ENCODE measurements around the gene UGT1A4. TPM values are rescaled to one million over a fixed set of nuclear protein-coding genes. Genes with fewer than 3 reads are reported as not detected.
A peak's percentile ranks its signal among the peaks of the same experiment; 100 is the strongest.

The UGT1A4 gene
- total RNA-seq, 3 donors from 2014 or later = not detected

DNA sequence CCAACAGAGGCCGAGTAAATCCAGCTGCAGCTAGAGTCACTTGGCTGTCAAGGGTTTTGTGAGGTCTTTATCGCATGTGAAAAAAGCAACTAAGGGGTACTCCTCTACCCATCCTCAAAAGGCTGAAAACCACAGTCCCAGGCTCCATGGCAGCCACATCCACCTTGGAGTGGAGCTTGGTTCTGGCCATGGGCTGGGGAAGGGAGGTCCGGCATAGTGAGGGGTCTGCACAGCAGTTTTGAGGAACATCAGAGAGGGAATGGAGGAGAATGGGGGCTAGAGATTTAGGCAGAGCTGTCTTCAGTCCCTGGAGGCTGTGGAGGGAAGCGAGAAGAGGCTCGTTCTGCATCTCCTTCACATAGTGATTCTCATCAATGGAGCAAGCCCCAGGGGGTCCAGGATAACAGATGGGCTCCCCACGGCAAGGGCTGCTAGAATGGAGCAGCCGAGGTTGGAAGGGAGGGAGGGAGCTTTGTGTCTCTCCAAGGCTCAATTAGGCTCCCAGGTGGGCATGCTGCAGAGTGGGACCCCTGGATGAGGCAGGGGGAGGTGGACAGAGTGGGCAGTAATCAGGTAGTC is 80.6 kb downstream of the UGT1A4 start:
- no peak for DNase-seq
- Mint-ChIP-seq H3K9me3 (peaks cover 4% of the 10 kb centered on the region), H3K4me3 (no peak overlapping the region), H3K27me3 (ENCODE audit: low read depth) (peaks cover 6% of the 10 kb centered on the region), H3K36me3 (ENCODE audit: insufficient read depth) (no peaks in the 10 kb centered on the region), H3K4me1 (ENCODE audit: low read depth) (no peaks in the 10 kb centered on the region)
- ATAC-seq = no peak

DNA sequence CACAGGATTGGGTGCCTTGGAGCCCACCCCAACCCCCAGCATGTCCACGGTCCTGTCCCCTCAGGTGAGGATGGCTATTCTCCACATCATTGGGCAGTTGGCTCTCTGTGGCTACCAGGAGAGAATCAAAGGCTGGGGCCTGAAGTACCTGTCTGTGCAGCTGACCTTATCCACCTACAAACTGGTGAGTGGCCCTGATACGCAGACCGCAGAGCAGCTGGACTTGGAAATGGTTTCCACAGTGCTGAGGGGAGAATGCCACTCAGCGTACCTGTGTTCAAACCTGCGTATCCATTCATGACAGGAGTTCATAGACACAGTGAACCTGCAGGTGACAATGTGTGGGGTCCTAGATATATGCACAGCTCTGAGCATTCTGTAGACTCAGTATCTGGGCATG is 81.2 kb downstream of the UGT1A4 start:
- DNase-seq (no peak), ATAC-seq (no peak)
- Mint-ChIP-seq H3K36me3 (ENCODE audit: insufficient read depth) (no peaks in the 10 kb centered on the region), H3K27me3 (ENCODE audit: low read depth) (peaks cover 10% of the 10 kb centered on the region), H3K4me1 (ENCODE audit: low read depth) (no peaks in the 10 kb centered on the region), H3K4me3 (no peak overlapping the region), H3K9me3 (peaks cover 4% of the 10 kb centered on the region)

DNA sequence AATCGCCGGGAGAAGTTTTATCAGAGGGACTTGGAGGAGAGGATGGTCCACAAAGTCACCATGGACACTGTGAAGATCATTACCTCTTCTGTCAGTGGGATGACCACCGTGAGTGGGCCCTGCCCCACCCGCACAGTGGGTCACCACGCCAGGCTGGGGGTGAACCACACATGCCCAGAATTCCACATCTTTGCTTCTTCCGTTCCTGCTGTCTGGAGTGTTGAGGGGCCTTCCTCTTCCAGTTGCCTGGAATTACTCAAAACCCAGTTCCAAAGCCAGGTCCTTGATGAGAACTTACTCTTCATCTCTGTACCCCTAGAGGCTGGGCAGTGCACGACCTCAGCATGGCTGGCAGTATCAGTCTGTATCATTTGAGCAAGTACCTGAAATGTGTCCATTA is 81.7 kb downstream of the UGT1A4 start:
- H3K4me1 Mint-ChIP-seq (ENCODE audit: low read depth) = no peaks in the 10 kb centered on the region
- H3K36me3 Mint-ChIP-seq (ENCODE audit: insufficient read depth) = no peaks in the 10 kb centered on the region
- no peak for ATAC-seq

DNA sequence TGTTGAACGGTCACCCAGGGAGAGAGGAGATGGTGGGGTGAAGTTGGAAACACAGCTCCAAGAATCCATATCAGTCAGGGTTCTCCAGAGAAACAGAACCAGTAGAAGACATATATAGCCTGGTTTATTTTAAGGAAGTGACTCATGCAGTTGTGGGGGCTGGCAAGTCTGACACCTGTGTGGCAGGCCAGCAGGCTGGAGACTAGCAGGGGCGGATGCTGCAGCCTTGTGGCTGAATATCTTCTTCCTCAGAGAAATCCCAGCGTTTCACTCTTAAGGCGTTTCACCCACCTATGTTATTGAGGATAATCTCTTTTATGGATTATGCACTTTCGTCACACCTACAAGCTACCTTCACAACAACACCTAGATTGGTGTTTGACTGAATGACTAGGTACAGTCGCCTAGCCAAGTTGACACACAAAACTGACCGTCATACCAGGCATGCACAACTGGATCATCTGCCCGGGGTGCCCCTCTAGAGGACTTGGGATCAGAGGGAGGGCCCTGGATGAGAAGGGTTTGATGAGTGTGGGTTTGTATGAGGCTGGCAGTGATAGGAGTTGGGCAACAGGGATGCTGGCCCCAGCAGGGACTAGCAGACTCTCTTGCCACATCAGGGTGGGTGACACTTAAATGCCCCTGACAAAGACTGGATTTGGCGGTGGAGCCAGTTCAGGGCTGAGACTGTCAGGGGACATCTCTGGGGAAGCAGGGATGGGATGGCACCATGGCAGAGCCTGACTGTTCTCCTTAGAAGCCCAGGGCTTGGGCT is 83.0 kb downstream of the UGT1A4 start:
- Mint-ChIP-seq H3K4me3 (no peak overlapping the region), H3K36me3 (ENCODE audit: insufficient read depth) (no peaks in the 10 kb centered on the region), H3K27me3 (ENCODE audit: low read depth) (peaks cover 10% of the 10 kb centered on the region), H3K4me1 (ENCODE audit: low read depth) (no peaks in the 10 kb centered on the region), H3K9me3 (peaks cover 4% of the 10 kb centered on the region)
- DNase-seq = no peak
- ATAC-seq = peak; percentile 43 to 51

More for the DNA sequence above, 81.7 kb downstream of the UGT1A4 start:
- no peak for DNase-seq
- Mint-ChIP-seq H3K4me3 (no peak overlapping the region), H3K27me3 (ENCODE audit: low read depth) (peaks cover 10% of the 10 kb centered on the region), H3K9me3 (peaks cover 4% of the 10 kb centered on the region)

DNA sequence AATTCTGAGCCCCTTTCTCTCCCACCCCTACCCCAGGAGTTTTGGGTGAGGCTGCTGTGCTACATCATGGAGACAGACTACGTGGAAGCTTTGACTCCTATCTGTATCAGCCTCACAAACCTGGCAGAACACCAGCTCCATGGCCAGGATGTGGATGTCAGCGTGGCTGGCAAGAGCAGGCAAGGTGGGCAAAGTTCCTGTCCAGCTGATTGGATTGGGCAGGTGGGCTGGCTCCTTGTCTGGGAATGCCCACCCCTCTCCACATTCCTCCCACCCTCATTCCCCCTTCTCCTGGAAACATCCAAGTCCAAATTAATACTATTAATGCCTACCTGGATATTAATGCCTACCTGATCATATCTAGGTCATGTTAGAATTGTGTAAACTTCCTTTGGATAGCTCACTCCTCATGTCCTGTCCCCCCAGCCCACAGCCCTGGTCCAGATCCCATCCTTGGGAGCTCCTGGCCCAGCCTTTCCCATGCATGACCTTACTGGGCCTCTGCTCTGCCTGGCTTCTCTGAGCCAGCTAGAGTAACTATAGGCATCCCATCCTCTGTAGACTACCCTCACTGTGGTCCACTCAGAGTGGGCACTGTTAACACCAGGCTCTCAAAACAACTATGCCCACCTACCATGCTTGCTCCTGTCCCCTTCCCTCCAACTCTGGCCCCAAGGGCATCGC is 83.7 kb downstream of the UGT1A4 start:
- Mint-ChIP-seq H3K4me3 (no peak overlapping the region), H3K9me3 (peaks cover 4% of the 10 kb centered on the region), H3K36me3 (ENCODE audit: insufficient read depth) (no peaks in the 10 kb centered on the region), H3K27me3 (ENCODE audit: low read depth) (peaks cover 10% of the 10 kb centered on the region), H3K4me1 (ENCODE audit: low read depth) (no peaks in the 10 kb centered on the region)
- DNase-seq = no peak
- no peak for ATAC-seq

DNA sequence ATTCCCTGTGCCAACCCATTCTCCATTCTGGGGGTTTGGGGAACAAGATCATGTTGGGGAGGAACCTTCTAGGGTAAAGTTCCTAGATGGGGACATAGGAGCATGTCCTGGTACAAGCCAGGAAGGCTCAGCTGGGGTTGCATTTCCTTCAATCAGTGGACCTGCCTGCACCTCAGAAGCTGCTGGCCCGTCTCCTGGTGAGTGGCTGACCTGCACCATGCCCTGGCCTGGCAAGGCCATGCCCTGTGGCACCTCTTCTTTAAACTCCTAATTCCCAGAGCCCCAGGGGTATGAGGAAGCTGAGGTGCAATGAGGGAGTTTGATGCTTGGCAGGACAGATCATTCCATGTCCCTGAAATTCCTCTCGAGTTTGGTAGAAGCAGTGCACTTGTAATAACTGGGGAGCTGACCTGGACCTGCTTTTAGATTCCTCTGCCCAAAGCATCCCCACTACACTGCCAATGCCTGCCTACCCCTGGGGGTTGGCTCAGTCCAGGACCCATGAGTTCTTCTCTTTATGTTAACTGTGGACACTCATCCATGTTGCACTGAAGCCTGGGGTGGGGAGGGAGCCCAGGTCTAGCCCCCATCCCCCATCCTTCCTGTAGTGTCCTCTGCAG is 84.9 kb downstream of the UGT1A4 start:
- H3K4me1 Mint-ChIP-seq (ENCODE audit: low read depth) = no peaks in the 10 kb centered on the region
- H3K27me3 Mint-ChIP-seq (ENCODE audit: low read depth) = peaks cover 10% of the 10 kb centered on the region
- H3K4me3 Mint-ChIP-seq = no peak overlapping the region
- no peaks in the 10 kb centered on the region for H3K36me3 Mint-ChIP-seq (ENCODE audit: insufficient read depth)
- ATAC-seq = no peak
- H3K9me3 Mint-ChIP-seq = peaks cover 4% of the 10 kb centered on the region
- no peak for DNase-seq

DNA sequence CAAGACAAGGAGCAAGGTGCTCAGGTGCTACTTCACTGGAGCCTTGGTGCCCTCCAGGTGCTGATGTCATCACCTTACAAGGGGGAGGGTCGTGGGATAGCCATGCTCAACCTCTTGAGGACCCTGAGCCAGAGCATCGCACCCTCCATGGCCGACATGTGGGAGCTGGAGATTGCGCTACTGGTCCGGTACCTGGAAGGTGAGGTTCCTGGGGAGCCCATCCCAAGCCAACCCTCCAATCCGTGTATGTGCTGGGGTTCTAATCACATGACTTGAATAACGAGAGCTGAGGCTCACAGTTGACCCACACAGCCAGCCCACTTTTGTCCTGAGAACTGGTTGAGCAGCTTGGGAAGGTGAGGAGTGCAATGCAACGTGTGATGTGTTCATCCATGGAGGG is 85.5 kb downstream of the UGT1A4 start:
- Mint-ChIP-seq H3K4me3 (no peak overlapping the region), H3K4me1 (ENCODE audit: low read depth) (no peaks in the 10 kb centered on the region), H3K36me3 (ENCODE audit: insufficient read depth) (no peaks in the 10 kb centered on the region), H3K27me3 (ENCODE audit: low read depth) (peaks cover 10% of the 10 kb centered on the region), H3K9me3 (peaks cover 4% of the 10 kb centered on the region)
- ATAC-seq (no peak), DNase-seq (no peak)

DNA sequence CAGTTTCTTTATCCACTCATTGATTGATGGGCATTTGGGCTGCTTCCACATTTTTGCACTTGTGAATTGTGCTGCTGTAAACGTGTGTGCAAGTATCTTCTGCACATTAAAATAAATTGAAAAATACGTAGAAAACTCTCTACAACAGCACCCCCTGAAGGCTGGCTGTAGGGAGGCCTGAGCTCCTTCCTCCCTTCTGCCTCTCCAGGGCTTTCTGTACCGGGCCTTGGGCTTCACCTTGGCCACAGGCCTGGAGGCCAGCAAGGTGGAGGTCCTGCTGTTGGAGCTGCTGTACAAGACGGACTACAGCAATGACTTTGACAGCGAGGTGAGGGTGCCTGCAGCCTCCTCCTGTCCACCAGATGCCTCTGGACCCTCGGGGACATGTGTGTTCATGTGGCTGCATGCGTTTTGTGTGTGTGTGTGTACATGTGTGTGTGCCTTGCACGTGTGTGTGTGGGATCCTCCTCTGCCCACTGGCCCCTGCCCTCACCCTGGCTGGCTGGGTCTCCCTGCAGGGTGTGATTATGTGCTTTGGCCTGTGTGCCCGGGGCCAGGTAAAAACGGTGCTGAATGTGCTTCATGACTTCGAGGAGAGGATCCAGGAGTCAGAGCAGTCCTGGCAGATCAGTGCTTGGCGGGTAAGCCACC is 88.8 kb downstream of the UGT1A4 start:
- ATAC-seq (no peak), DNase-seq (no peak)
- no peak overlapping the region for H3K4me3 Mint-ChIP-seq
- no peaks in the 10 kb centered on the region for H3K9me3 Mint-ChIP-seq
- H3K4me1 Mint-ChIP-seq (ENCODE audit: low read depth) = no peaks in the 10 kb centered on the region
- H3K27me3 Mint-ChIP-seq (ENCODE audit: low read depth) = peaks cover 20% of the 10 kb centered on the region
- H3K36me3 Mint-ChIP-seq (ENCODE audit: insufficient read depth) = no peaks in the 10 kb centered on the region

DNA sequence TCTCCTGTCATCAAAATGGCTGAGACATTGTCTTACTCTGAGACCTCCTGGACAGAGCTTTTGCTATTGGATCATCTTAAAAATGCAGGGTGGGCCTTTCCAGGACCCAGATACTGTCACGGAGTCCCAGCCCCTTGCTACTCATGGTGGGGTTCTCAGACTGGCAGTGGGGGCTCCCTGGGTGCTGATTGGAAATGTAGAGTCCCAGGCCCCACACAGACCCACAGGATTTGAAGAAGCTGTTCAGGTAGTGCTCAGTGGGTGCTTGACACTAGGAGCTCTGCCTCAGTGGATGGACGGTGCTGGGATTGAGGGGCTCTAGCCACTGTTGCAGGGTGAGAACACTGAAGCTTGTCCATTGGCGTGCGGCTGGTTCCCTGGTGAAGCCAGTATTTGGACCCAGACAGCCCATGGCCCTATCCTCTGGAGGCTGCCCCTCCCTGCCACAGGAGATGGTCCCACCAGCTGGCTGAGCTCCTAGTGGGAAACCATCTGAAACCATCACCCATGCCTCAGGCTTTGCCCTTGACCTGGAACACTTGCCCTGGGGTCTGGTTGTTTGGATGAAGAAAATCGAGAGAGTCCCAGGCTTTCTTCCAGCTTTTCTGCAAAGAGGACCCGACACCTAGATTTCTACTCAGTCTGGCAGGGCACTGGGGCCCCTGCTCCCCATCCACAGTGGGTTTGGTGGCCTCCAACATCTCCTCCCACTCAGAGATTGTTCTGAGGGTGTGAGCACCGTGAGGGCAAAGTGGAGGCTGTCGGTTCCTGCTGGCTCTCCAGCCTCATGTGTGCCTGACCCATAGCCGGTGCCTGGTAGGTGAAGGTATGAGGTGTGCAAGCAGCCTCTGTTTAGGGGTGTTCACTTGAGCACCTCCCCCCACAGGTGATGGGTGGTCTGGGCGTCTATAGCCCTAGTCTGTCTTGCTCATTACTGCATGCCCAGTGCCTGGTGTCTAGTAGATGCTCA is 89.7 kb downstream of the UGT1A4 start:
- no peaks in the 10 kb centered on the region for H3K9me3 Mint-ChIP-seq
- no peak for DNase-seq
- H3K27me3 Mint-ChIP-seq (ENCODE audit: low read depth) = peaks cover 17% of the 10 kb centered on the region

DNA sequence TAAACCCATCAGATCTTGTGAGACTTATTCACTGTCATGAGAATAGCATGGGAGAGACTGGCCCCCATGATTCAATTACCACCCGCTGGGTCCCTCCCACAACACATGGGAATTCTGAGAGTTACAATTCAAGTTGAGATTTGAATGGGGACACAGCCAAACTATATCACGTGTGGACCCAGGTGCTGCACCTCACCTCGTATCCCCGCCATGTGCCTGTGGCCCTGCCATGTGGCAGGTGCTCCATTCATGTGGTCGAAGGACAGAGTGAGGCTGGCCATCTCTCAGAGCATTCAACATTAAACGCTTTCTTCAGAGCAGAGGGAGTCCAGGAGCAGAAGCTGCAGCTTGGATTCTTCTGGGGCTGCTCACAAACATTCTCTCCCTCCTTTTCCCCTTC is 91.8 kb downstream of the UGT1A4 start:
- no peak for DNase-seq
- Mint-ChIP-seq H3K4me1 (ENCODE audit: low read depth) (no peaks in the 10 kb centered on the region), H3K27me3 (ENCODE audit: low read depth) (peaks cover 12% of the 10 kb centered on the region), H3K36me3 (ENCODE audit: insufficient read depth) (no peaks in the 10 kb centered on the region), H3K9me3 (no peaks in the 10 kb centered on the region), H3K4me3 (no peak overlapping the region)
- no peak for ATAC-seq

More for the DNA sequence above, 89.7 kb downstream of the UGT1A4 start:
- Mint-ChIP-seq H3K36me3 (ENCODE audit: insufficient read depth) (no peaks in the 10 kb centered on the region), H3K4me1 (ENCODE audit: low read depth) (no peaks in the 10 kb centered on the region), H3K4me3 (no peak overlapping the region)
- no peak for ATAC-seq

DNA sequence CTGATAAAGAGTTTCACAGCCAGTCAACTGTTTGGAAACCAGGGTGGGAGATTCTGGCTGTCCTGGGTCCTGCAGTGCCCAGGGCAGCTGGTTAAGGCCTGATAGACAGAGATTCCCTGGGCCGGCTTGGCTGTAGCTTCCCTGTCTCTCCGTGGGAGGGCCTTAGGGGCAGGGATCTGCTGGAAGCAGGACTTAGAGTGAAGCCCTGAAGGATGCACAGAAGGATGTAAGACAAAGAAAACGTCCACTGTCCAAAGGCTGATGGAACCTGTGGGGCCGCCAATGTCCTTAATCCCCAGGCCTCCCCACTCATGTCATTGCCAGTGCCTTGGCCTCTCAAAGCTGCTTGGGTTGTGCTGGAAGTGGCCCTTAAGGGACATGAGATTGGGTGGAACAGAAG is 92.6 kb downstream of the UGT1A4 start:
- DNase-seq = no peak

DNA sequence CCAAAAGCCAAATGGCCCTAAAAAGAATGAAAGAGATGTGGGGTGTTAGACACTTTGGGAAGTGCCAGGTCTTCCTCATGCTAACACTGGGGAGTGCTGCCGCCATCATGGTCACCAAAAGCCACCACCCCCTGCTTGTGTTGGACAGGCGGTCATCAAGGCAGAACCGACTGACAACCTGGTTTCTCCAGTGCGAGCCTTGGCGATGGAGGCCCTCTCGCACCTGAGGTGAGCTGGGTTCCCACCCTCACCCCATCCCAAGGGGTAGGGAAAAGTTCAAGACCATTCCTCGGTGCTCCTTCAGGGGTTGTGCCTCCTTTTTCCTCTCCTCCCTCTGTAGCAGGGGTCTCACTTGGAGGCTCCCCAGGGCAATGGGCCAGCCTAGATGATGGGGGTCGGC is 93.2 kb downstream of the UGT1A4 start:
- H3K4me1 Mint-ChIP-seq (ENCODE audit: low read depth) = no peaks in the 10 kb centered on the region
- H3K27me3 Mint-ChIP-seq (ENCODE audit: low read depth) = peaks cover 12% of the 10 kb centered on the region
- no peak for ATAC-seq
- no peak for DNase-seq
- H3K36me3 Mint-ChIP-seq (ENCODE audit: insufficient read depth) = no peaks in the 10 kb centered on the region
- H3K9me3 Mint-ChIP-seq = no peaks in the 10 kb centered on the region
- no peak overlapping the region for H3K4me3 Mint-ChIP-seq

More for the DNA sequence above, 92.6 kb downstream of the UGT1A4 start:
- no peaks in the 10 kb centered on the region for H3K9me3 Mint-ChIP-seq
- H3K36me3 Mint-ChIP-seq (ENCODE audit: insufficient read depth) = no peaks in the 10 kb centered on the region
- H3K27me3 Mint-ChIP-seq (ENCODE audit: low read depth) = peaks cover 12% of the 10 kb centered on the region
- no peak overlapping the region for H3K4me3 Mint-ChIP-seq
- H3K4me1 Mint-ChIP-seq (ENCODE audit: low read depth) = no peaks in the 10 kb centered on the region
- no peak for ATAC-seq

DNA sequence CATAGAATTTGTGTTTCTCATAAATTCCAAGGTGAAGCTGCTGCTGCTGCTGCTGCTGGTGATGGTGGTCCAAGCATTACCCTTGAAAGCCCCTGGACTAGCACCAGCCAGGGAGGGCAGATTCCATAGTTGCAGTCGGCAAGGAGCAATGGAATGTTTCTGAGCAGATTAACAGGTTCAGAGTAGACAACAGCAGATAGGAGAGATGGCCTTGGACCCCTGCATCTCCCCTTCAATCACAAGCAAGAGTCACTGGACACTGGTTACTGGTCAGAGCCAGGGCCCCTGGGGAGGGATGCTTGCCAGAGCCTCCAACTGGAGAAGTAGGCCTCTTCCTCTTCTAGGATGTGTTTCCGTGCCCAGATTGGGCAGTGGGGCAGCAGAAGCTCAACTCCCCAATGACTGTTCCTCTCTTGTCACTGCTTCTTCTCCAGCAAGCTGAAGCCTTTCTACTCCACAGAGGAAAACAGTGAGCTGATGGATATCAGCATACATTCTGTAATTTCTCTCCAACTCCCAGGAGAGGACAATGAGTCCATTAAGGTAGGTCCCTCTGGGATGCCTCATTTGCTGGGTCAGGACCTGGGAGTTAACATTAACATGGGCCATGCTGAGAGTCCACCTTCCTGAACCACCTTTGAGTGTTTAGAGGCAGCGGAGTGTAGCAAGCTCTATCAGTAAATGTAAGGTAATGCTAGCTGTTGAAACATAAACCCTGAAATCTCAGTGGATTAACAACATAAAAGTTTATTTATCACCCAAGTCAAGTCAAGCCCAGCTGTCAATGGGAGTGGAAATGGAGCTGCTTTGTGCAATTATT is 94.9 kb downstream of the UGT1A4 start:
- Mint-ChIP-seq H3K9me3 (no peaks in the 10 kb centered on the region), H3K27me3 (ENCODE audit: low read depth) (peaks cover 18% of the 10 kb centered on the region), H3K36me3 (ENCODE audit: insufficient read depth) (no peaks in the 10 kb centered on the region), H3K4me1 (ENCODE audit: low read depth) (no peaks in the 10 kb centered on the region), H3K4me3 (no peak overlapping the region)
- DNase-seq (no peak), ATAC-seq (no peak)

Measured in activated T-cell treated with anti-CD3 and anti-CD28 coated beads, Interleukin-2, amount 50 U/mL, for 4 hours (primary cell).